Temporal lobe (tissue), 1 donor: ENCODE measurements around the gene UTY. TPM values are rescaled to one million over a fixed set of nuclear protein-coding genes. Genes with fewer than 3 reads are reported as not detected.

ENCODE experiments used
- total RNA-seq: library from RNA; depleted of rRNA; stranded (reverse); fragments of >200 nt; gene quantifications from one replicate; pipeline ENCODE4 v1.2.3, GENCODE V29; 2014

Gene UTY
- total RNA-seq, 1 donor from 2014 or later = under 0.01 TPM

Other genes starting within 250 kb of the UTY start
- not detected for gene TMSB4Y, start 223.9 kb upstream of the UTY start, total RNA-seq